Measurements from ENCODE around the gene UPP1. TPM values are rescaled to one million over a fixed set of nuclear protein-coding genes. Genes with fewer than 3 reads are reported as not detected.

Gene UPP1
- total and polyA plus RNA-seq, 2 of the 13 experiments (the other 11 are each of a cell fraction or from before 2014, with no cell fraction given): 5.7 to 9.8 TPM

DNA sequence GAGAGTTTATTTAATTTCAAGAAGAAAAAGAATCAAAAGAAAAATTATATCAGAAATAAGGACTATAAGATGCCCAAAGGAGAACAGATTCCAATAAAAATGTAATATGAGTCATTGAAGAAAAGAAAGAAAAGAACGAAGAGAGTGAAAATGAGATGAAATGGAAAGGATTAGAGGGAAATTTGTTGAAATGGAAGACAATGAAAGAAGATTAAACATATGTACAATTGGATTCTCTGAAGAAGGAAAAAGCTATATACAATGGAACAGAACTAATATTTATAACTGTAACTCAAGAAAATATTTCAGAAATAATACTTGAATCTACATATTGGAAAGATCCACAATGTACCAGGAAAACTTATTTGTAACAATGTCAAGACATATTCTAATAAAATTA, 25.1 kb upstream of the UPP1 start (continued):
- TF ChIP-seq, protein P1, sequence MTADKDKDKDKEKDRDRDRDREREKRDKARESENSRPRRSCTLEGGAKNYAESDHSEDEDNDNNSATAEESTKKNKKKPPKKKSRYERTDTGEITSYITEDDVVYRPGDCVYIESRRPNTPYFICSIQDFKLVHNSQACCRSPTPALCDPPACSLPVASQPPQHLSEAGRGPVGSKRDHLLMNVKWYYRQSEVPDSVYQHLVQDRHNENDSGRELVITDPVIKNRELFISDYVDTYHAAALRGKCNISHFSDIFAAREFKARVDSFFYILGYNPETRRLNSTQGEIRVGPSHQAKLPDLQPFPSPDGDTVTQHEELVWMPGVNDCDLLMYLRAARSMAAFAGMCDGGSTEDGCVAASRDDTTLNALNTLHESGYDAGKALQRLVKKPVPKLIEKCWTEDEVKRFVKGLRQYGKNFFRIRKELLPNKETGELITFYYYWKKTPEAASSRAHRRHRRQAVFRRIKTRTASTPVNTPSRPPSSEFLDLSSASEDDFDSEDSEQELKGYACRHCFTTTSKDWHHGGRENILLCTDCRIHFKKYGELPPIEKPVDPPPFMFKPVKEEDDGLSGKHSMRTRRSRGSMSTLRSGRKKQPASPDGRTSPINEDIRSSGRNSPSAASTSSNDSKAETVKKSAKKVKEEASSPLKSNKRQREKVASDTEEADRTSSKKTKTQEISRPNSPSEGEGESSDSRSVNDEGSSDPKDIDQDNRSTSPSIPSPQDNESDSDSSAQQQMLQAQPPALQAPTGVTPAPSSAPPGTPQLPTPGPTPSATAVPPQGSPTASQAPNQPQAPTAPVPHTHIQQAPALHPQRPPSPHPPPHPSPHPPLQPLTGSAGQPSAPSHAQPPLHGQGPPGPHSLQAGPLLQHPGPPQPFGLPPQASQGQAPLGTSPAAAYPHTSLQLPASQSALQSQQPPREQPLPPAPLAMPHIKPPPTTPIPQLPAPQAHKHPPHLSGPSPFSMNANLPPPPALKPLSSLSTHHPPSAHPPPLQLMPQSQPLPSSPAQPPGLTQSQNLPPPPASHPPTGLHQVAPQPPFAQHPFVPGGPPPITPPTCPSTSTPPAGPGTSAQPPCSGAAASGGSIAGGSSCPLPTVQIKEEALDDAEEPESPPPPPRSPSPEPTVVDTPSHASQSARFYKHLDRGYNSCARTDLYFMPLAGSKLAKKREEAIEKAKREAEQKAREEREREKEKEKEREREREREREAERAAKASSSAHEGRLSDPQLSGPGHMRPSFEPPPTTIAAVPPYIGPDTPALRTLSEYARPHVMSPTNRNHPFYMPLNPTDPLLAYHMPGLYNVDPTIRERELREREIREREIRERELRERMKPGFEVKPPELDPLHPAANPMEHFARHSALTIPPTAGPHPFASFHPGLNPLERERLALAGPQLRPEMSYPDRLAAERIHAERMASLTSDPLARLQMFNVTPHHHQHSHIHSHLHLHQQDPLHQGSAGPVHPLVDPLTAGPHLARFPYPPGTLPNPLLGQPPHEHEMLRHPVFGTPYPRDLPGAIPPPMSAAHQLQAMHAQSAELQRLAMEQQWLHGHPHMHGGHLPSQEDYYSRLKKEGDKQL (CRISPR knock-in tag; IDR thresholded peaks at IDR 0.05; ENCODE audit: low read depth): no peak
- TF ChIP-seq ZNF547 (CRISPR knock-in tag; IDR thresholded peaks at IDR 0.05) (no peak), SIN3A (IDR thresholded peaks at IDR 0.05; ENCODE audit: borderline replicate concordance, low read depth, low read length) (no peak)
- TF ChIP-seq, protein P2, sequence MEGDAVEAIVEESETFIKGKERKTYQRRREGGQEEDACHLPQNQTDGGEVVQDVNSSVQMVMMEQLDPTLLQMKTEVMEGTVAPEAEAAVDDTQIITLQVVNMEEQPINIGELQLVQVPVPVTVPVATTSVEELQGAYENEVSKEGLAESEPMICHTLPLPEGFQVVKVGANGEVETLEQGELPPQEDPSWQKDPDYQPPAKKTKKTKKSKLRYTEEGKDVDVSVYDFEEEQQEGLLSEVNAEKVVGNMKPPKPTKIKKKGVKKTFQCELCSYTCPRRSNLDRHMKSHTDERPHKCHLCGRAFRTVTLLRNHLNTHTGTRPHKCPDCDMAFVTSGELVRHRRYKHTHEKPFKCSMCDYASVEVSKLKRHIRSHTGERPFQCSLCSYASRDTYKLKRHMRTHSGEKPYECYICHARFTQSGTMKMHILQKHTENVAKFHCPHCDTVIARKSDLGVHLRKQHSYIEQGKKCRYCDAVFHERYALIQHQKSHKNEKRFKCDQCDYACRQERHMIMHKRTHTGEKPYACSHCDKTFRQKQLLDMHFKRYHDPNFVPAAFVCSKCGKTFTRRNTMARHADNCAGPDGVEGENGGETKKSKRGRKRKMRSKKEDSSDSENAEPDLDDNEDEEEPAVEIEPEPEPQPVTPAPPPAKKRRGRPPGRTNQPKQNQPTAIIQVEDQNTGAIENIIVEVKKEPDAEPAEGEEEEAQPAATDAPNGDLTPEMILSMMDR (CRISPR knock-in tag; IDR thresholded peaks at IDR 0.05): no peak

DNA sequence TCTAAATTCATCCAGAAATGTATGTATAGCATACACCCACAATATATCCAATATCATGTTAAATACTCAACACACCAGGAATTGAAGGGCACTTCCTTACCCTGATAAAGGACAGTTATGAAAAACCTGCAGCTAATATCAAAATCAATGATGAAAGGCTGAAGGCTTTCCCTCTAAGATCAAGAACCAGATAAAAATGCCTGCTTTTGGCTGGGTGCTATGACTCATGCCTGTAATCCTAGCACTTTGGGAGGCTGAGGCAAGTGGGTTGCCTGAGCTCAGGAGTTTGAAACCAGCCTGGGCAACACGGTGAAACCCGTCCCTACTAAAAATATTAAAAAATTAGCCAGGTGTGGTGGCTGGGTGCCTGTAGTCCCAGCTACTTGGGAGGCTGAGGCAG, 21.6 kb upstream of the UPP1 start:
- H3K9ac ChIP-seq (ENCODE audit: insufficient read depth, low read depth, low read length): no peak overlapping the region
- H3K9me3 ChIP-seq (ENCODE audit: low read length): no peaks in the 10 kb centered on the region; the same call in 1 of the 2 replicates
- H3K4me1 ChIP-seq (ENCODE audit: insufficient read depth, low read length): no peaks in the 10 kb centered on the region
- no peak overlapping the region for H3K27ac ChIP-seq (ENCODE audit: extremely low read length, insufficient read depth, low read length)
- ChIA-PET CTCF (ENCODE audit: low intra/inter-chr PET ratio, low total read pairs) (no interaction called here), POLR2A (no interaction called here)
- 0% methylated on average over 2 of the region's 2 CpGs for WGBS (ENCODE audit: low lambda C conversion rate)
- no peaks in the 10 kb centered on the region for H3K79me2 ChIP-seq (ENCODE audit: insufficient read depth, low read length)
- no peak for ATAC-seq
- in situ Hi-C loops (cut with HindIII; ENCODE audit: extremely low pct_ligation_motif_present, low pct_unique_long_range_greater_than_20kb) (no loop called here), intact Hi-C loops (cut with micrococcal nuclease; ENCODE audit: unreplicated experiment) (no loop called here)
- FAIRE-seq: no peak
- no peak for DNase-seq (ENCODE audit: low spot score)
- H4K20me1 ChIP-seq (ENCODE audit: insufficient read depth, low read length): no peaks in the 10 kb centered on the region
- no peak overlapping the region for H3K4me2 ChIP-seq (ENCODE audit: low read depth, low read length)
- no peak overlapping the region for H3K4me3 ChIP-seq (replicated peaks in 1 of 3; ENCODE audit: insufficient read depth in 1 of 3, low read depth in 2 of 3, low read length in 3 of 3)
- H3K27me3 ChIP-seq (ENCODE audit: control insufficient read depth in 1 of 2, insufficient read depth in 2 of 2, low read length in 2 of 2): no peaks in the 10 kb centered on the region
- no TSS peak for BruUV-seq (replicated peaks)
- H2AFZ ChIP-seq (ENCODE audit: low read length): no peak overlapping the region
- H3K36me3 ChIP-seq (replicated peaks in 1 of 2; ENCODE audit: control insufficient read depth in 1 of 2, insufficient read depth in 2 of 2, low read length in 2 of 2): no peaks in the 10 kb centered on the region
- TF ChIP-seq HES4 (CRISPR knock-in tag; IDR thresholded peaks at IDR 0.05; ENCODE audit: borderline replicate concordance): no peak
- TF ChIP-seq HNF4A (CRISPR knock-in tag; IDR thresholded peaks at IDR 0.05): no peak
- TF ChIP-seq GATA4 (IDR thresholded peaks at IDR 0.05; ENCODE audit: borderline replicate concordance, low read depth): no peak
- TF ChIP-seq LBX2 (CRISPR knock-in tag; IDR thresholded peaks at IDR 0.05; ENCODE audit: borderline replicate concordance): no peak
- TF ChIP-seq FOXO4 (CRISPR knock-in tag; conservative IDR thresholded peaks at IDR 0.05): no peak
- TF ChIP-seq ZNF7 (CRISPR knock-in tag; IDR thresholded peaks at IDR 0.05): no peak
- TF ChIP-seq ZNF577 (CRISPR knock-in tag; IDR thresholded peaks at IDR 0.05; ENCODE audit: borderline replicate concordance, low read depth): no peak

Measured in HepG2 (cell line).